CD4-positive, alpha-beta memory T cell (primary cell): Measurements from ENCODE around the gene FIGNL1. TPM values are rescaled to one million over a fixed set of nuclear protein-coding genes. Genes with fewer than 3 reads are reported as not detected.

Experiments
- CTCF ChIA-PET: fragments of 350-600 bp; sonication (Branson Sonifier 250); formaldehyde crosslinking; loops from one replicate; lab custom pipeline; 2021; ENCODE audit warnings: inconsistent platforms; ENCODE audit not compliant: partially characterized antibody; lab: Charles Lee
- POLR2A ChIA-PET: fragments of 350-600 bp; sonication (Branson Sonifier 250); formaldehyde crosslinking; loops from one replicate; lab custom pipeline; 2021; ENCODE audit not compliant: partially characterized antibody; lab: Charles Lee
- DNase-seq, 5 donors: peaks; one replicate each; pipeline versions ENCODE4 v3.0.0 to v3.0.0-alpha.2; 2020 to 2022; ENCODE audit warnings: mixed read lengths in 1 of 5
- H3K27ac ChIP-seq: one replicate; pipeline ENCODE4 v1.7.0; 2013; ENCODE audit warnings: low read depth, low read length
- H3K27me3 ChIP-seq: 2 replicates; pipeline ENCODE4 v1.7.0; 2013; ENCODE audit warnings: mild to moderate bottlenecking, low read length, moderate library complexity; ENCODE audit not compliant: insufficient read depth
- H3K36me3 ChIP-seq: 2 replicates; pipeline ENCODE4 v1.7.0; 2013; ENCODE audit warnings: mild to moderate bottlenecking, low read length, moderate library complexity; ENCODE audit not compliant: insufficient read depth
- H3K4me1 ChIP-seq: 2 replicates; pipeline ENCODE4 v1.7.0; 2013; ENCODE audit warnings: mild to moderate bottlenecking, low read length, moderate library complexity; ENCODE audit not compliant: insufficient read depth
- H3K4me3 ChIP-seq, 2 donors: one replicate each; pipeline ENCODE4 v1.7.0; 2013; ENCODE audit warnings: low read length in 2 of 2, mild to moderate bottlenecking in 1 of 2
- H3K9me3 ChIP-seq, 2 donors: one replicate each; pipeline ENCODE4 v1.7.0; 2013; ENCODE audit warnings: low read length in 2 of 2, control low read depth in 1 of 2; ENCODE audit not compliant: control insufficient read depth in 1 of 2
- H3K27ac Mint-ChIP-seq, 7 donors: one replicate each; pipeline ENCODE4 v1.8.0; 2020 to 2021; ENCODE audit warnings: mixed read lengths in 7 of 7, mild to moderate bottlenecking in 6 of 7, inconsistent platforms in 3 of 7, moderate library complexity in 3 of 7
- H3K27me3 Mint-ChIP-seq, 2 donors: one replicate each; pipeline ENCODE4 v1.8.0; 2020 to 2021; ENCODE audit warnings: mixed read lengths in 2 of 2
- H3K36me3 Mint-ChIP-seq, 2 donors: one replicate each; pipeline ENCODE4 v1.8.0; 2020 to 2021; ENCODE audit warnings: mixed read lengths in 2 of 2, inconsistent platforms in 1 of 2, mild to moderate bottlenecking in 1 of 2
- H3K4me1 Mint-ChIP-seq, 4 donors: one replicate each; pipeline ENCODE4 v1.8.0; 2020 to 2021; ENCODE audit warnings: mixed read lengths in 4 of 4, mild to moderate bottlenecking in 1 of 4
- H3K4me3 Mint-ChIP-seq, 8 donors: one replicate each; pipeline ENCODE4 v1.8.0; 2020 to 2021; ENCODE audit warnings: mixed read lengths in 8 of 8, mild to moderate bottlenecking in 7 of 8, moderate library complexity in 6 of 8, inconsistent platforms in 3 of 8
- H3K9me3 Mint-ChIP-seq, 8 donors: one replicate each; pipeline ENCODE4 v1.8.0; 2020 to 2021; ENCODE audit warnings: mixed read lengths in 8 of 8, mild to moderate bottlenecking in 5 of 8, inconsistent platforms in 3 of 8, moderate library complexity in 1 of 8
- intact Hi-C: fragments of 100-400 bp; cut with micrococcal nuclease; formaldehyde crosslinking; loops from one replicate; pipeline ENCODE4 v1.15.1; 2023
- polyA plus RNA-seq, 2 donors: library from polyadenylated mRNA; unstranded; fragments of 300-500 nt; fragmentation: Illumina TruSeq; gene quantifications; one replicate each; pipeline ENCODE4 v1.2.3, GENCODE V29; 2021
- total RNA-seq, 2 experiments: library from RNA; stranded (reverse); gene quantifications; one replicate each; pipeline ENCODE4 v1.2.3, GENCODE V29; 2021

Gene FIGNL1
- total and polyA plus RNA-seq, 4 experiments from 2014 or later = 4.8 to 17.1 (median 14.2) TPM

DNA sequence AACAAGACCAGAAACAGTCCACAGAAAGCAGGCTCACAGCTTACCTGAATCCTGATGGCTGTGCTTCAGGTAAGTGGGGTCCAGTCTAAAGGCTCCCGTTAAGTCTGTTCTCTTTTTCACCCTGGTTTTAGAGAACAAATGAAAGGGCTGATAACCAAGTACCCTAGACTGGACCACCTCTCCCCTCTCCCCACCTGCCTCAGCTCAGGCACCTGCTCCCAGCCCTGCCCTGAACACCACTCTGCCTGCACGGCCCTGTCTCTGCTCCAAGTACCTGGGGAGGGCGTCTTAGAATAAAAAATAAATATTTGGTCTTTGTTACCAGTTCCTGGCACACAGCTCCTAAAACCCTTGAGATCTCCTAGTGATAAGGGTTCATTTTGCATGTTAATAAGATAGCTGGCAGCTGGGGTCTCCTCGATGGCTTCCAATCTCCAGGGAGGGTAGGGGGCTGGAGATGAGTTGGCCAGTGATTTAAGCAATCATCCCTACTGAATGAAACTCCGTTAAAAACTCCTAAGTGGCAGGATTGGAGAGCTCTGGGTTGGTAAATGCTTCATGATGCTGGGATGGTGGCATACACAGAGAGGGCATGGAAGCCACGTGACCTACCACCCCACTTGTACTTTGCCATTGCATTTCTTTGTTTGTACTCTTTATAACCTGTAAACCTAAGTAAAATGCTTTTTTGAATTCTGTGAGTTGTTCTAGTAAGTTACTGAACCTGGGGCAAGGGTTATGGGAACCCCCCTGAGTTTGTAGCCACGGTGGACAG lies 29.8 kb upstream of the FIGNL1 start:
- no peak for DNase-seq
- ChIA-PET POLR2A (no interaction called here), CTCF (no interaction called here)
- Mint-ChIP-seq H3K27me3 (peaks cover 0 to 2% of the 10 kb centered on the region in 2 donors), H3K4me1 (no peaks in the 10 kb centered on the region), H3K27ac (no peak overlapping the region), H3K36me3 (no peaks in the 10 kb centered on the region), H3K4me3 (no peak overlapping the region), H3K9me3 (no peaks in the 10 kb centered on the region)
- Histone ChIP-seq H3K27ac (no peak overlapping the region), H3K27me3 (no peaks in the 10 kb centered on the region), H3K9me3 (no peaks in the 10 kb centered on the region), H3K4me1 (no peaks in the 10 kb centered on the region), H3K36me3 (no peaks in the 10 kb centered on the region), H3K4me3 (no peak overlapping the region)
- intact Hi-C loops = no loop called here

DNA sequence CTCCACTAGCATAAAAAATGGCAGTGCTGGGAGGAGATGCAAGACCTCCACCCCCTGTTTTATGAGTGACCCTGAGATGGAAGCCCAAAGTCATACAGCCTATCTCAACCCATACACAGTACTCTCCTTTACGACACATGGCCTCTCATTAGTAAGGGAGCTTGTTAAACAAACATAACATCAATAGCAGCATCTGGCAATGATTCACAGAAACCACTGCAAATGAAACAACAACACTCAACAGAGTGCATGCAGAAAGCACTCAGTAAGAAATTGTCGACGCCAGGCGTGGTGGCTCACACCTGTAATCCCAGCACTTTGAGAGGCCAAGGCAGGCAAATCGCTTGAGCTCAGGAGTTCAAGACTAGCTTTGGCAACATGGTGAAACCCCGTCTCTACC lies 27.5 kb upstream of the FIGNL1 start:
- H3K27ac Mint-ChIP-seq = peak overlapping the region in 1 of 7 donors; percentile 1
- H3K27ac ChIP-seq = no peak overlapping the region
- H3K27me3 ChIP-seq = no peaks in the 10 kb centered on the region
- POLR2A ChIA-PET = no interaction called here
- H3K9me3 Mint-ChIP-seq = no peaks in the 10 kb centered on the region
- no peak overlapping the region for H3K4me3 ChIP-seq
- no peaks in the 10 kb centered on the region for H3K4me1 Mint-ChIP-seq
- no peaks in the 10 kb centered on the region for H3K4me1 ChIP-seq
- peaks cover 0 to 2% of the 10 kb centered on the region in 2 donors for H3K27me3 Mint-ChIP-seq
- intact Hi-C loops = no loop called here
- H3K9me3 ChIP-seq = no peaks in the 10 kb centered on the region
- H3K4me3 Mint-ChIP-seq = no peak overlapping the region
- no peaks in the 10 kb centered on the region for H3K36me3 Mint-ChIP-seq
- DNase-seq = no peak
- CTCF ChIA-PET = interaction anchor here (1.0 to 1.7 kb wide), 2 partner anchors 9 to 202 kb away, joined by 3 to 11 read pairs; no protein-coding TSS in a partner anchor
- no peaks in the 10 kb centered on the region for H3K36me3 ChIP-seq

DNA sequence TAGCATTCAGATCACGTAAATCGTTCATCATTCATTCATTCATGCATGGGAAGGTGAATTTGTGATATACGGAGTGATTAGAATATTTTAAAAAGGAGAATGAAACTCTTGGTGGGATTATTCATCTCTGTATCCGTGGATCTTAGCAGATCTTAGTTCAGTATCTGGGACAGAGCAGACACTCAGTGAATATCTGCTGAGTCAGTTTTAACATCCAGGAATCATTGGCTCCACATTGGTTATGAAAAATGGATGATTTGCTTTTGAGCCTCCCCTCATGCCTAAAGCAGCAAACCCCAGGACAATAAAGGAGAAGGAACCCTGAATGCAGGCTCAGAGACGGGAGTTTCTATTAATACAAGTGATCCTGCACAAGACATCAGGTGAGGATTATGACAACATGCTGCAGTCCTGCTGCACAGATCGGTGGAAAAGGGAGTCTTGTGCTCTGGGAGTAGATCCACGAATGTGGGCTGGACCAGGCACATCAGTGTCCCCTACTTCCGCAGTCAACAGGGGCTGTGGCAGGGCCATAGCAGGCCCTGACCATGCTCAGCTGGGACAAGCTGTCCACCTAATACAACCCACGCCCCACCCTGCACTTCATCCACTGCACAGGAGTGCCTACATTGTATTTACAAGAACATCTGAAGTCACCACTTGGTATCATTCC lies 26.9 kb upstream of the FIGNL1 start:
- no peak overlapping the region for H3K4me3 Mint-ChIP-seq
- H3K27me3 Mint-ChIP-seq = peaks cover 0 to 2% of the 10 kb centered on the region in 2 donors
- no peaks in the 10 kb centered on the region for H3K9me3 ChIP-seq
- no peaks in the 10 kb centered on the region for H3K4me1 Mint-ChIP-seq
- no peaks in the 10 kb centered on the region for H3K36me3 Mint-ChIP-seq
- no peak overlapping the region for H3K4me3 ChIP-seq
- intact Hi-C loops = no loop called here
- ChIA-PET CTCF (interaction anchor here (1.7 kb wide), 1 partner anchor 9 kb away, joined by 11 read pairs; no protein-coding TSS in a partner anchor), POLR2A (no interaction called here)
- H3K27ac Mint-ChIP-seq = no peak overlapping the region
- no peaks in the 10 kb centered on the region for H3K4me1 ChIP-seq
- H3K36me3 ChIP-seq = no peaks in the 10 kb centered on the region
- DNase-seq = no peak
- H3K9me3 Mint-ChIP-seq = no peaks in the 10 kb centered on the region
- H3K27ac ChIP-seq = no peak overlapping the region
- H3K27me3 ChIP-seq = no peaks in the 10 kb centered on the region

GRCh38 chr7:50475340-50475739 lies 25.2 kb upstream of the FIGNL1 start:
- H3K4me1 Mint-ChIP-seq = no peaks in the 10 kb centered on the region
- POLR2A ChIA-PET = no interaction called here

DNA sequence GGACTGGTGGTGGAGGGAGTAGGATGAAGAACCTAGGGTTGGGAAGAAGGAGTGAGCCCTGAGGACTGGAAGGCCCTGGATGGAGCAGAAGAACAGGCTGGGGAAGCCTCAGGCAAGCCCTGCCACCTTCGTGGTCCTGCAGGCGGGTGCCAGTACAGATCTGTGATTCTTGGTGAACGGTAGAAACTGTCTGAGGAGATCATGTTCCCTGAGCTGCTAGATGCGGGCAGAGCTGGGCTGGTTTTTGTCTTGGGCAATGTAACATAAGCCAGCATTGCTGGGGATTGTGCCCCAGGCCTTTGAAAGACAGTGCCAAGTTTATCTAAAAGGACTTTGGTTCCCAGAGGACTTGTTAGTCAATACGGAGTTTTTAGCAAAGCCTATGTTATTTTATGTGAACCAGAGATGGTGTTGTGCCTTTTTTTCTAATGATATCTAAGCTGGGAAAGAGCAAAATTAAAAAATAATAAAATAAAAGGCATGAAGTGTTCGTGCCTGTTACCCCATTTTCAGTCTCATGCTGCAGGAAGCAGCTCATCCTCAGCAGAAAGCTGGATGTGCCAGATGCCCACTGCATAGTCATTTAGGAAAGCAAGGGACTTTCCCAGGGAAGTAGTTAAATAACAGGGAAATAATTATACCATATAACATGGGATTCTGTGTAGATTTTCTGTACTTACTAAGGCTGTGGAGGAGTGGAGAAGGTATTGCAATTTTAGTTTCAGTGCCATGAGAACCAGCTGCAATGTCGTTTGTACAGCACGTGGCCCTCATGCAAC lies 24.4 kb upstream of the FIGNL1 start:
- no peaks in the 10 kb centered on the region for H3K4me1 Mint-ChIP-seq
- H3K27me3 ChIP-seq = no peaks in the 10 kb centered on the region
- CTCF ChIA-PET = interaction anchor here (0.7 to 1.9 kb wide), 4 partner anchors 14 to 205 kb away, joined by 3 to 6 read pairs (median 4); no protein-coding TSS in a partner anchor
- DNase-seq = no peak
- POLR2A ChIA-PET = no interaction called here
- H3K36me3 ChIP-seq = no peaks in the 10 kb centered on the region
- H3K36me3 Mint-ChIP-seq = no peaks in the 10 kb centered on the region
- H3K9me3 ChIP-seq = no peaks in the 10 kb centered on the region
- H3K4me3 Mint-ChIP-seq = no peak overlapping the region
- no peaks in the 10 kb centered on the region for H3K4me1 ChIP-seq
- intact Hi-C loops = no loop called here
- H3K27me3 Mint-ChIP-seq = peaks cover 0 to 2% of the 10 kb centered on the region in 2 donors
- no peak overlapping the region for H3K4me3 ChIP-seq
- peak overlapping the region in 2 of 7 donors; percentile 35 to 50 for H3K27ac Mint-ChIP-seq
- no peaks in the 10 kb centered on the region for H3K9me3 Mint-ChIP-seq
- H3K27ac ChIP-seq = no peak overlapping the region

More at GRCh38 chr7:50475340-50475739, 25.2 kb upstream of the FIGNL1 start:
- DNase-seq = no peak
- H3K9me3 ChIP-seq = no peaks in the 10 kb centered on the region
- no peaks in the 10 kb centered on the region for H3K36me3 ChIP-seq
- H3K27ac Mint-ChIP-seq = no peak overlapping the region
- CTCF ChIA-PET = interaction anchor here (0.7 to 1.9 kb wide), 4 partner anchors 13 to 204 kb away, joined by 3 to 6 read pairs (median 4); no protein-coding TSS in a partner anchor
- intact Hi-C loops = no loop called here
- H3K27me3 ChIP-seq = no peaks in the 10 kb centered on the region
- H3K4me3 ChIP-seq = no peak overlapping the region
- peaks cover 0 to 2% of the 10 kb centered on the region in 2 donors for H3K27me3 Mint-ChIP-seq
- H3K4me1 ChIP-seq = no peaks in the 10 kb centered on the region
- no peaks in the 10 kb centered on the region for H3K9me3 Mint-ChIP-seq
- H3K4me3 Mint-ChIP-seq = no peak overlapping the region
- no peak overlapping the region for H3K27ac ChIP-seq
- no peaks in the 10 kb centered on the region for H3K36me3 Mint-ChIP-seq

DNA sequence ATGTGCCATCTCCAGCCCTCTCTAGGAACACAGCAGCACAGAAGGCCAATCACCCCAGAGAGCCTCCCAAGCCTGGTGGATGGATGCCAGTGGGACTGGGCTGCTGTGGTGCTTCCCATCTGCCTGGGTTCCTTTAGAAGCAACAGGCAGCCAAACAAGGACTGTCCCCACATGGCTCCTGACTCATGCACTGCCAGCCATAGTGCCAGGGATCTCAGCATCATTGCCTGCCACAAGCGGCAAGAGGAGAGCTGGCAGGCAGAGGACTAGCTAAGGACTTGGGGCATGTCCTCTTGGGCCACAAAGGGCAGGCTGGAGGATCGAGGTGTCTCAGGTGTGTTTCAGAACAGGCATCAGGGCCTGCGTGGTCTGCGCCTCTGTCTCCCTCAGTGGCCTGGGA lies 23.4 kb upstream of the FIGNL1 start:
- no peak overlapping the region for H3K4me3 ChIP-seq
- no peaks in the 10 kb centered on the region for H3K27me3 ChIP-seq
- ChIA-PET CTCF (no interaction called here), POLR2A (no interaction called here)
- Mint-ChIP-seq H3K9me3 (no peaks in the 10 kb centered on the region), H3K4me1 (peaks cover 0 to under 1% (median 0%) of the 10 kb centered on the region in 4 donors), H3K4me3 (no peak overlapping the region), H3K27me3 (peaks cover 0 to 2% of the 10 kb centered on the region in 2 donors), H3K27ac (peak overlapping the region in 1 of 7 donors; percentile 23), H3K36me3 (no peaks in the 10 kb centered on the region)
- intact Hi-C loops = no loop called here
- DNase-seq = no peak
- no peaks in the 10 kb centered on the region for H3K4me1 ChIP-seq
- H3K36me3 ChIP-seq = no peaks in the 10 kb centered on the region
- H3K27ac ChIP-seq = no peak overlapping the region
- no peaks in the 10 kb centered on the region for H3K9me3 ChIP-seq

DNA sequence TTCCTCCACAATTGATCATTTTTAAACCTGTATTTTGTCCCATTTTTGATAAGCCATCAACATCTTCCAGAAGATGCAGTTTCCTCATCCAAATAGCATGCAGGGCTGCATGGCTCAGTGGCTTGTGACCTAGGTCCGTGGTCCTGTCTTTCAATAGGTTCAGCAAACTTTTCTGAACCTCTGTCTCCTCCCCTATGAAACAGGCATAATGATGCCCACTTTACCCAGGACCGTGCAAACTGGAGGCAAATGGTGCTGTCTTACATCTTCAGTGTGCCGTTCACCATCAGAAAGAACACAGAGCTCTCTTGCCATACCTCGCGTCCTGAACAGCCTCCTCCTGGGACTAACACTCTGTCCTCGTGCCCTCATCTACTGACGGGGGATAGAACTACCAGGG lies 22.3 kb upstream of the FIGNL1 start:
- H3K27ac Mint-ChIP-seq = no peak overlapping the region
- H3K36me3 ChIP-seq = no peaks in the 10 kb centered on the region
- H3K9me3 Mint-ChIP-seq = no peaks in the 10 kb centered on the region
- H3K4me1 ChIP-seq = peaks cover 10% of the 10 kb centered on the region
- H3K4me3 Mint-ChIP-seq = no peak overlapping the region
- H3K27me3 Mint-ChIP-seq = peaks cover 0 to 3% of the 10 kb centered on the region in 2 donors
- H3K4me3 ChIP-seq = no peak overlapping the region
- no peak for DNase-seq
- no peaks in the 10 kb centered on the region for H3K36me3 Mint-ChIP-seq
- peaks cover 2 to 12% (median 8%) of the 10 kb centered on the region in 4 donors for H3K4me1 Mint-ChIP-seq
- ChIA-PET POLR2A (no interaction called here), CTCF (interaction anchor here (1.4 kb wide), 1 partner anchor 9 kb away, joined by 4 read pairs; no protein-coding TSS in a partner anchor)
- no peaks in the 10 kb centered on the region for H3K27me3 ChIP-seq
- intact Hi-C loops = no loop called here
- no peaks in the 10 kb centered on the region for H3K9me3 ChIP-seq
- H3K27ac ChIP-seq = no peak overlapping the region
